H9 (cell line): ENCODE results near the gene TRIM28. TPM values are rescaled to one million over a fixed set of nuclear protein-coding genes. Genes with fewer than 3 reads are reported as not detected.
A peak's percentile ranks its signal among the peaks of the same experiment; 100 is the strongest.

Experiments
- DNase-seq: peaks from one replicate; pipeline ENCODE4 v3.0.0-alpha.2; 2017
- H2AFZ ChIP-seq: one replicate; pipeline ENCODE4 v1.6.1; 2013; ENCODE audit warnings: mild to moderate bottlenecking, low read length, control low read depth, moderate library complexity
- H2AK5ac ChIP-seq: 2 replicates; pipeline ENCODE4 v1.6.1; 2013; ENCODE audit warnings: low read length, control low read depth, mixed read lengths; ENCODE audit not compliant: insufficient read length
- H2BK120ac ChIP-seq: one replicate; pipeline ENCODE4 v1.6.1; 2013; ENCODE audit warnings: low read depth, mild to moderate bottlenecking, low read length, control low read depth, inconsistent platforms; ENCODE audit not compliant: poor library complexity, severe bottlenecking
- H2BK12ac ChIP-seq: 2 replicates; pipeline ENCODE4 v1.6.1; 2013; ENCODE audit warnings: low read length, control low read depth, mixed read lengths, low read depth; ENCODE audit not compliant: insufficient read length
- H2BK15ac ChIP-seq: 2 replicates; pipeline ENCODE4 v1.6.1; 2013; ENCODE audit warnings: low read depth, low read length, control low read depth
- H2BK20ac ChIP-seq: one replicate; pipeline ENCODE4 v1.6.1; 2013; ENCODE audit warnings: low read depth, mild to moderate bottlenecking, low read length, control low read depth, inconsistent platforms; ENCODE audit not compliant: poor library complexity, severe bottlenecking
- H2BK5ac ChIP-seq: 2 replicates; pipeline ENCODE4 v1.6.1; 2013; ENCODE audit warnings: low read length, control low read depth, mixed read lengths; ENCODE audit not compliant: insufficient read length
- H3K14ac ChIP-seq: 2 replicates; pipeline ENCODE4 v1.6.1; 2013; ENCODE audit warnings: low read length, control low read depth; ENCODE audit not compliant: insufficient read depth
- H3K18ac ChIP-seq: 2 replicates; pipeline ENCODE4 v1.6.1; 2013; ENCODE audit warnings: low read depth, mild to moderate bottlenecking, mixed read lengths, low read length, control low read depth; ENCODE audit not compliant: insufficient read length
- H3K23ac ChIP-seq: 2 replicates; pipeline ENCODE4 v1.6.1; 2013; ENCODE audit warnings: low read length, control low read depth, mixed read lengths, low read depth; ENCODE audit not compliant: insufficient read length
- H3K23me2 ChIP-seq: 2 replicates; pipeline ENCODE4 v1.6.1; 2013; ENCODE audit warnings: low read depth, mild to moderate bottlenecking, mixed read lengths, low read length, control low read depth; ENCODE audit not compliant: insufficient read length, poor library complexity, severe bottlenecking
- H3K27ac ChIP-seq: 2 replicates; pipeline ENCODE4 v1.5.1; 2013; ENCODE audit warnings: low read length, control low read depth, mixed read lengths, low read depth; ENCODE audit not compliant: insufficient read length
- H3K27me3 ChIP-seq: 2 replicates; pipeline ENCODE4 v1.6.1; 2013; ENCODE audit warnings: low read length, control low read depth, inconsistent platforms; ENCODE audit not compliant: insufficient read depth
- H3K4ac ChIP-seq: 2 replicates; pipeline ENCODE4 v1.6.1; 2013; ENCODE audit warnings: low read depth, mild to moderate bottlenecking, control low read depth, inconsistent platforms, low read length, moderate library complexity
- H3K4me1 ChIP-seq: 2 replicates; pipeline ENCODE4 v1.6.1; 2013; ENCODE audit warnings: low read length, control low read depth, inconsistent platforms; ENCODE audit not compliant: insufficient read depth
- H3K4me2 ChIP-seq: 2 replicates; pipeline ENCODE4 v1.6.1; 2013; ENCODE audit warnings: low read length, control low read depth, mixed read lengths; ENCODE audit not compliant: insufficient read length, insufficient read depth
- H3K56ac ChIP-seq: 2 replicates; pipeline ENCODE4 v1.6.1; 2013; ENCODE audit warnings: low read depth, mild to moderate bottlenecking, mixed read lengths, low read length, control low read depth; ENCODE audit not compliant: insufficient read length
- H3K79me1 ChIP-seq: 2 replicates; pipeline ENCODE4 v1.6.1; 2013; ENCODE audit warnings: low read depth, mild to moderate bottlenecking, moderate library complexity, low read length, control low read depth, inconsistent platforms; ENCODE audit not compliant: insufficient read depth, poor library complexity, severe bottlenecking
- H3K79me2 ChIP-seq: 2 replicates; pipeline ENCODE4 v1.6.1; 2013; ENCODE audit warnings: low read length, control low read depth, inconsistent platforms; ENCODE audit not compliant: insufficient read depth
- H3K9ac ChIP-seq: 2 replicates; pipeline ENCODE4 v1.6.1; 2013; ENCODE audit warnings: low read length, control low read depth, mixed read lengths; ENCODE audit not compliant: insufficient read length; ENCODE audit errors: extremely low read depth
- H3K9me3 ChIP-seq: one replicate; pipeline ENCODE4 v1.6.1; 2013; ENCODE audit warnings: low read depth, low read length, inconsistent platforms; ENCODE audit not compliant: control insufficient read depth
- H3T11ph ChIP-seq: one replicate; pipeline ENCODE4 v1.6.1; 2013; ENCODE audit warnings: mild to moderate bottlenecking, low read length, control low read depth, inconsistent platforms
- H4K20me1 ChIP-seq: one replicate; pipeline ENCODE4 v1.6.1; 2013; ENCODE audit not compliant: control insufficient read depth, insufficient read length, insufficient read depth
- H4K5ac ChIP-seq: 2 replicates; pipeline ENCODE4 v1.6.1; 2013; ENCODE audit warnings: low read depth, mild to moderate bottlenecking, mixed read lengths, low read length, control low read depth; ENCODE audit not compliant: insufficient read length
- H4K8ac ChIP-seq: replicated peaks from 2 replicates; pipeline ENCODE4 v1.6.1; 2013; ENCODE audit warnings: low read length, control low read depth, mixed read lengths, low read depth; ENCODE audit not compliant: insufficient read length
- H4K91ac ChIP-seq: 2 replicates; pipeline ENCODE4 v1.6.1; 2013; ENCODE audit warnings: low read depth, mild to moderate bottlenecking, moderate library complexity, mixed read lengths, low read length, control low read depth; ENCODE audit not compliant: insufficient read length
- H3K27ac Mint-ChIP-seq, 3 experiments: 2 replicates in 2 of 3; 3 replicates in 1 of 3; pipeline ENCODE4 v1.8.0; 2020 to 2021; ENCODE audit warnings: mixed read lengths in 3 of 3, mild to moderate bottlenecking in 1 of 3, moderate library complexity in 1 of 3
- H3K27me3 Mint-ChIP-seq: 2 replicates; pipeline ENCODE4 v1.8.0; 2021; ENCODE audit warnings: low read depth, mild to moderate bottlenecking, moderate library complexity, mixed read lengths
- H3K36me3 Mint-ChIP-seq, 3 experiments: 2 replicates in 2 of 3; 3 replicates in 1 of 3; pipeline ENCODE4 v1.8.0; 2020 to 2021; ENCODE audit warnings: low read depth in 3 of 3, mixed read lengths in 3 of 3; ENCODE audit not compliant: insufficient read depth in 1 of 3
- H3K4me1 Mint-ChIP-seq, 2 experiments: 2 replicates each; pipeline ENCODE4 v1.8.0; 2020; ENCODE audit warnings: mixed read lengths in 2 of 2
- H3K4me3 Mint-ChIP-seq, 2 experiments: 2 replicates in 1 of 2; 3 replicates in 1 of 2; pipeline ENCODE4 v1.8.0; 2020 to 2021; ENCODE audit warnings: mild to moderate bottlenecking in 2 of 2, mixed read lengths in 2 of 2, moderate library complexity in 1 of 2
- H3K9me3 Mint-ChIP-seq, 2 experiments: 2 replicates in 1 of 2; 3 replicates in 1 of 2; pipeline ENCODE4 v1.8.0; 2020; ENCODE audit warnings: mild to moderate bottlenecking in 2 of 2, mixed read lengths in 2 of 2, moderate library complexity in 1 of 2
- WGBS: extraction: QIAGEN DNeasy Blood & Tissue Kit; methylation state at CpG from one replicate; pipeline ENCODE4 v1.1.7; 2013; ENCODE audit warnings: missing lambda C conversion rate, low lambda C conversion rate, mixed read lengths; ENCODE audit not compliant: insufficient read length; ENCODE audit errors: extremely low coverage; 5-methylcytosine and 5-hydroxymethylcytosine counted together
- total RNA-seq: library from RNA; stranded (reverse); gene quantifications from 2 replicates; pipeline ENCODE4 v1.2.1, GENCODE V29; 2021
- TF ChIP-seq, protein P1 (sequence below): fragments of 200-600 bp; sonication (generic); conservative IDR thresholded peaks from 3 replicates; pipeline ENCODE4 v1.8.0; 2021; ENCODE audit warnings: antibody characterized with exemption, mild to moderate bottlenecking

The TRIM28 gene
- total RNA-seq, 1 experiment from 2014 or later = 1,084 TPM

DNA sequence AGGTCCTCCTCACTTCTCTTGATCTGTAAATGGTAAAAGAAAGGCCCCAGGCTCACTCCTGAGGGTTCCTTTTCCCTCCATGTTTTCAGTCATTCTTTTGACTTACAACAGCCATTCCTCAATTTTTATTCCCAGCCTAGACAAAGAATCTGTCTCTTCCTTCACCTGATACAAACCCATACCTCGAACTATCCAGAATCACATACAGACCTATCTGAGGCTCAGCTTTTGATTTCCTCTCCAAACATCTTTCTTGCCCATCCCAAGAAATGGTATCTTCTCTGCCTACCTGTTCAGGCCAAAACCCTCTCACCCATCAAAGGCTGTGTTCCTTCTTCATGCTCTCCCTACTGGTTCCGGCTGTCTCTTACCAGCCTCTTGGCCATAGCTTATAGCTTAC lies 8.8 kb downstream of the TRIM28 start:
- no peak overlapping the region for H3K9ac ChIP-seq
- H3K14ac ChIP-seq = no peak overlapping the region
- Mint-ChIP-seq H3K4me3 (peak overlapping the region; percentile 5 to 10; a peak in 3 of 5 replicates), H3K27ac (peak overlapping the region in 2 of 3 experiments; percentile 8 to 71; a peak in 4 of 7 replicates), H3K4me1 (peaks cover 24 to 34% of the 10 kb centered on the region in 2 experiments), H3K36me3 (peaks cover 45 to 85% (median 71%) of the 10 kb centered on the region in 3 experiments; a peak in 6 of 7 replicates), H3K9me3 (no peaks in the 10 kb centered on the region; a peak in 1 of 5 replicates), H3K27me3 (peaks cover 1% of the 10 kb centered on the region; the same call in 1 of the 2 replicates)
- H4K91ac ChIP-seq = no peak overlapping the region
- H3T11ph ChIP-seq = no peak overlapping the region
- peaks cover 15% of the 10 kb centered on the region for H3K23me2 ChIP-seq
- TF ChIP-seq, protein P1, sequence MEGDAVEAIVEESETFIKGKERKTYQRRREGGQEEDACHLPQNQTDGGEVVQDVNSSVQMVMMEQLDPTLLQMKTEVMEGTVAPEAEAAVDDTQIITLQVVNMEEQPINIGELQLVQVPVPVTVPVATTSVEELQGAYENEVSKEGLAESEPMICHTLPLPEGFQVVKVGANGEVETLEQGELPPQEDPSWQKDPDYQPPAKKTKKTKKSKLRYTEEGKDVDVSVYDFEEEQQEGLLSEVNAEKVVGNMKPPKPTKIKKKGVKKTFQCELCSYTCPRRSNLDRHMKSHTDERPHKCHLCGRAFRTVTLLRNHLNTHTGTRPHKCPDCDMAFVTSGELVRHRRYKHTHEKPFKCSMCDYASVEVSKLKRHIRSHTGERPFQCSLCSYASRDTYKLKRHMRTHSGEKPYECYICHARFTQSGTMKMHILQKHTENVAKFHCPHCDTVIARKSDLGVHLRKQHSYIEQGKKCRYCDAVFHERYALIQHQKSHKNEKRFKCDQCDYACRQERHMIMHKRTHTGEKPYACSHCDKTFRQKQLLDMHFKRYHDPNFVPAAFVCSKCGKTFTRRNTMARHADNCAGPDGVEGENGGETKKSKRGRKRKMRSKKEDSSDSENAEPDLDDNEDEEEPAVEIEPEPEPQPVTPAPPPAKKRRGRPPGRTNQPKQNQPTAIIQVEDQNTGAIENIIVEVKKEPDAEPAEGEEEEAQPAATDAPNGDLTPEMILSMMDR = no peak
- H2BK120ac ChIP-seq = no peak overlapping the region
- H3K4me1 ChIP-seq = no peaks in the 10 kb centered on the region
- H2AK5ac ChIP-seq = no peak overlapping the region
- no peak overlapping the region for H2BK5ac ChIP-seq
- no peaks in the 10 kb centered on the region for H4K20me1 ChIP-seq
- H3K79me1 ChIP-seq = peaks cover 4% of the 10 kb centered on the region
- H2BK12ac ChIP-seq = no peak overlapping the region
- H2AFZ ChIP-seq = no peak overlapping the region
- H2BK15ac ChIP-seq = no peak overlapping the region
- H4K5ac ChIP-seq = no peak overlapping the region
- H3K79me2 ChIP-seq = peaks cover 5% of the 10 kb centered on the region; the same call in 1 of the 2 replicates
- no peak overlapping the region for H3K4ac ChIP-seq
- no peak overlapping the region for H2BK20ac ChIP-seq
- H3K4me2 ChIP-seq = no peak overlapping the region
- no peak overlapping the region for H3K56ac ChIP-seq
- no peak overlapping the region for H4K8ac ChIP-seq
- H3K18ac ChIP-seq = no peak overlapping the region
- no peaks in the 10 kb centered on the region for H3K9me3 ChIP-seq
- no peak overlapping the region for H3K27ac ChIP-seq
- no peaks in the 10 kb centered on the region for H3K27me3 ChIP-seq
- WGBS = no CpG with 5 or more reads among the region's 2 CpGs
- H3K23ac ChIP-seq = no peak overlapping the region
- no peak for DNase-seq
